Urothelium cell line (cell line): ENCODE data around the gene RNF111.
"Not testable (repeated sequence)": the region's sequence is repeated elsewhere in the genome, so short reads cannot be mapped to it uniquely, and the experiment has no call there.

Experiments used
- DNase-seq: peaks from one replicate; pipeline ENCODE4 v3.0.0; 2011; ENCODE audit warnings: low spot score, mixed read lengths
- FAIRE-seq: peaks from 2 replicates; lab custom pipeline; 2011; peaks lifted over from hg19 to GRCh38; lab: Jason Lieb, UNC

RNF111 gene

GRCh38 chr15:58999694-59000093 is 12.2 kb downstream of the RNF111 start:
- FAIRE-seq, result no peak
- no peak for DNase-seq

- FAIRE-seq, DNase-seq: not testable (repeated sequence)
Observed at GRCh38 chr15:59000251-59000650, 12.8 kb downstream of the RNF111 start.

DNA sequence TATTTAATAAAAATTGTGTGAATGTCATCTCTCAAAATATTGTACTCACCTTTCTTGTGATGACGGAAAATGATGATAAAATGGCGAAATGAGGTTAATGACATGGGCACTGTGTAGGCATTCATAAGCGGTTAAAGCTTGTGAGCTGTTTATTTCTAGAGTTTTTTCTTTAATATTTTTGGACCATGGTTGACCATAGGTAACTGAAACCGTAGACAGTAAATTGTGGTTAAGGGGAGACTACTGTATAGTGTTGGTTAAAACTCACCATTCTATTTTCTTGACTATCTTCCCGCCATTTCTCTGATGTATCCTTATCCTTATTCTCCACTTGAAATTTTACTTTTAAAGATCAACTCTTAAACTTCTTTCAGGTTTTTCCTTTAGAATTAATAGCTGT is 14.5 kb downstream of the RNF111 start:
- DNase-seq, result no peak
- FAIRE-seq, result no peak

DNA sequence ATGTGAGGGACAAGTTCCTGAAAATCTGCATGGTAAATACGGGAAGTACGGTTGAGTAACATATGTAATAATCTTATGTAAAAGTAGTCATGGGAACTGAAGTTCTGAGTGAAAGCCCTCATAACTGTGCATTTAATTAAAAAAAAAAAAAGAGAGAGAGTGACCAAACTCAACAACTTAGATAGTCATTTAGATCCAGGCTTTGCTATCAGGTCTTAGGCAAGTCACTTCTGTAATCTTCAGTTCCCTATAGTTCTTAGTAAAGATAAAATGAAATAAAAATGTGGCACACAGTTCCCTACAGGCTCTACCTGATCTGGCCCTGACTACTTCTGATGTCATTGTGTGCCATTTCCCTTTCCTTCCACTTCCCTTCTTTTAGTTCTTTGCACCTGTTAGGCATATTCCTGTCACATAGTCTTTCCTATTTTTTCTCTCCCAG is 15.0 kb downstream of the RNF111 start:
- no peak for FAIRE-seq
- no peak for DNase-seq

DNA sequence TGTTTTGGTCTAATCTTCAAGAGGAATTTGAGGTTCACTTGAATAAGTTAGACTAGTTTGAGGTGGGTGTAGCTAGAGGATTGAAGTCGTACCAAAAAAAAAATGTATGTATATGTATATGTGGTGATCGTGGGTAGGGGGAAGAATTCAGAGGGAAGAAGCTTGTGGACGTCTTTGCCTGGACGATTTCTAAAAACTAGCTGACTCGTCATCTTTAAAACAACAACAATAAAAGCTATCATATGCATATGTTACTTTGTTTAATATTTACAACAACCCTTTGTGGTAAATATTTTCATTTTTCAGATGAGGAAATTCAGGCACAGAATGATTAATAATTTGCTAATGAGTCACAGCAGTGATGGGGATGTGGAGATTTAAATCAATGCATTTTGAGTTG is 18.1 kb downstream of the RNF111 start:
- DNase-seq (no peak), FAIRE-seq (no peak)

DNA sequence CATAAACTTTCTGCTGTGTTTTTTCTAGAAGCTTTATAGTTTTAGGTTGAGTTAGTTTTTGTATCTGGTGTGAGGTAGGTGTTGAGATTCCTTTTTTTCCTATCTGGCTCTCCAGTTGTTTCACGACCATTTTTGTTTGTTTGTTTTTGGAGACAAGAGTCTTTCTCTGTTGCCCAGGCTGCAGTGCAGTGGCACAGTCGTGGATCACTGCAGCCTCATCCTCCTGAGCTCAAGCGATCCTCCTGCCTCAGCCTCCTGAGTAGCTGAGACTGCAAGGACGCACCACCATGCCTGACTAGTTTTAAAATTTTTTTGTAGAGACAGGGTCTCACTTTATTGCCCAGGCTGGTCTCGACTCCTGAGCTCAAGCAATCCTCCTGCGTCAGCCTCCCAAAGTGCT is 20.6 kb downstream of the RNF111 start:
- DNase-seq (no peak), FAIRE-seq (no peak)

- DNase-seq (no peak), FAIRE-seq (no peak)
Observed at GRCh38 chr15:59011262-59011952, 23.9 kb downstream of the RNF111 start.

DNA sequence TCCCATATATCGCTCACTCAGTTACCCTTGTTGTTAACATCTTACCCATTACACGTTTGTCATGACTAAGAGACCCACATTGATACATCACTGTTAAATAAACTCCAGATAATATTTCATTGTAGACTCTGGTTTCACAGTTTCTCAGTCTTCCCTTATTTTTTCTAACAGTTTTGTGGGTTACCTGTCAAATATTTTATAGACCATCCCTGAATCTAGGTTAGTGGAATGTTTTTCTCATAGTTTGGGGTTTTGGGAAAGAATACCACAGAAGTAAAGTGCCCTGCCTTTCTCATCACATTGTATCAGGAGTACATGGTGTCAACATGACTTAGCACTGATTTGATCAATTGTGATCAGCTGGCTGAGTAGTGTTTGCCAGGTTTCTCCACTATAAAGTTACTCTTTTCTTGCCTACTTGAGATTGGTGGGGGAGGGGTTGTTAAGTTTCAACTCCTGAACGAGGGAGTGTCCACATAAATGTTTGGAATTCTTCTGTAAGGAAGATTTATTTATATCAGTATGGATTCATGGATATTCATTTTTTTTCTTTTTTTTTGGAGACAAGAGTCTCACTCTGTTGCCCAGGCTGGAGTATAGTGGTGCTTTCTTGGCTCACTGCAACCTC is 25.9 kb downstream of the RNF111 start:
- no peak for FAIRE-seq
- no peak for DNase-seq

DNA sequence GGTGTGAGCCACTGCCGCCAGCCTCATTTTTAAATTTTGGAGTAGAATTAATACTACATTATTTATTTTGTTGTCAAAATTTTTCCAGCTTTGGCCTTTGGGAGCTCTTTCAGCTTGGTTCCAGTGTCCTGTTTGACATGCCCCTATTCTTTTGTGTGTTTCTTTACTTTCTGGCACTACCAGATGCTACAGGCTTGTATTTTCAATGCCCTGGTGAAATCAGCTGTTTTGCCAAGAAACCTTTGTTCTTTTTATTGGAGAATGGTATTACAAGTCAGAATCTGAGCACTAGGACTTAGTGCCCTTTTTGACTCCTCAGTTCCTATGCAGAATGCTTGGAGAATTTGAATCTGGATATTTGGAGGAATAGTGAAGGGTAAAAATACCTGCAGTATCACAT is 26.6 kb downstream of the RNF111 start:
- FAIRE-seq, result no peak
- DNase-seq, result no peak

GRCh38 chr15:59017449-59017848 is 30.0 kb downstream of the RNF111 start:
- FAIRE-seq, result no peak
- DNase-seq, result no peak

DNA sequence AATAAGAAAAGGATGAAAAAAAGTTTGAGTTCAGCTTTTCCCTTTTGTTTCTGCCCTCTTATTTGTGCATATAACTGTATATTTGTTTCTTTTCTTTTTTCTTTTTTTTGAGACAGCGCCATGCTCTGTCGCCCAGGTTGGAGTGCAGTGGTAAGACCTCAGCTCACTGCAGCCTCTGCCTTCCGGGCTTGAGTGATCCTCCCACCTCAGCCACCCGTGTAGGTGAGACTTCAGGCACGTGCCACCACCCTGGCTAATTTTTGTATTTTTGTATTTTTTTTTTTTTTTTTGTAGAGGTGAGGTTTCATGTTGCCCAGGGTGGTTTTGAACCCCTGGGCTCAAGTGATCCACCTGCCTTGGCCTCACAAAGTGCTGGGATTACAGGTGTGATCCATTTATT is 31.4 kb downstream of the RNF111 start:
- FAIRE-seq, result no peak
- DNase-seq, result no peak

DNA sequence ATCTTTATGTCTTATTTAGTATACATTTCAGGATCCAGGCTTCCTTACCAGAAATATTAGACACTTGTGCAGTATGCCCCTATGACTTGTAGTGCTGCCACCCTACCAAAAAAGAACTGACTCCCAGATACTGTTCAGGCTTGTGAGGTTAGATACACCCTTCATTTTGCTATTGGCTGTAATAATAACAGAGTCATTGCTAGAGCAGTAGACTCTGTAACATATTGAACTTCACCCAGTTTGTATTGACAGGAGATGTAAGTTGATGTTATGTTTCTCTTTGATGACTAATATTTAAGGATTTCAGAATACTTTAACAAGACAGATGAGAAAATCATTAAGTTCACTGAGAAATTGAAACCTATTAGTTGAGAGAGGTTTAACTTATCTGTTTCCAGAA is 32.9 kb downstream of the RNF111 start:
- no peak for FAIRE-seq
- no peak for DNase-seq

DNA sequence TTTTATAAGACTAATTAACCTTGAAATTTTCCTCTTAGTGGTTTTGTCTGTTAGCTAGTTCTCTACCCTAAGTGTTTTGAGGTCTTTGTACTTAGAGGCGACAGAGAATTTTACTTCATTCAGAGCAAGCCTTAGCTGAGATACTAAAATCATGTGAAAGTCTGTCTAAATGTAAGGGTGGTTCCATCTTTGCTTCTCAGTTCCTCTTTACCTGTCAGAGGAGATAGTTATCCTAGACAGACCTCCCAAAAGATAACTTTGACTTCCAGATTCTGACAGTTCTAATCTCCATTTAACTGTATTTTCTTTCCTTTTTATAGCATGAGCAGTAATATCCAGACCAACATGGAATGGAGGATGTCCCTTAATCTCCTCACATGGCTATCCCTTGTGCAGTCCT is 34.7 kb downstream of the RNF111 start:
- DNase-seq (no peak), FAIRE-seq (no peak)

- DNase-seq (no peak), FAIRE-seq (no peak)
Observed at GRCh38 chr15:59026207-59026606, 38.7 kb downstream of the RNF111 start.

DNA sequence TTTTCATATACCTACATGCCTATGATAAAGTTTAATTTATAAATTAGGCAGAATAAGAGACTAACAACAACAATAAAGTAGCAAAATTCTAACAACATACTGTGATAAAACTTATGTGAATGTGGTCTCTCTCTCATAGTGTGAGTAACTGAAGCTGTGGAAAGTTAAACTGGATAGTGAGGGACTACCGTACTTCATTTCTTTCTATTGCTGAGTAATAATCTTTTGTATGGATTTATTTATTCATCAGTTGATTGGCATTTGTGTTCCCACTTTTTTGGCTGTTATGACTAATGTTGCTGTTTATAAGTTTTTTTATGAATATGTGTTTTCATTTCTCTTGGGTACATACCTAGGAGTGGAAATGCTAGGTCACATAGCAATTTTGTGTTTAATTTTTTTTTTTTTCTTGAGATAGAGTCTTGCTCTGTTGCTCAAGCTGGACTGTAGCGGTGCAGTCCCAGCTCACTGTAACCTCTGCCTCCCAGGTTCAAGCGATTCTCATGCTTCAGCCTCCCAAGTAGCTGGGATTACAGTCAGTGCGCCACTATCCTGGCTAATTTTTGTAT is 41.0 kb downstream of the RNF111 start:
- FAIRE-seq (no peak), DNase-seq (no peak)

DNA sequence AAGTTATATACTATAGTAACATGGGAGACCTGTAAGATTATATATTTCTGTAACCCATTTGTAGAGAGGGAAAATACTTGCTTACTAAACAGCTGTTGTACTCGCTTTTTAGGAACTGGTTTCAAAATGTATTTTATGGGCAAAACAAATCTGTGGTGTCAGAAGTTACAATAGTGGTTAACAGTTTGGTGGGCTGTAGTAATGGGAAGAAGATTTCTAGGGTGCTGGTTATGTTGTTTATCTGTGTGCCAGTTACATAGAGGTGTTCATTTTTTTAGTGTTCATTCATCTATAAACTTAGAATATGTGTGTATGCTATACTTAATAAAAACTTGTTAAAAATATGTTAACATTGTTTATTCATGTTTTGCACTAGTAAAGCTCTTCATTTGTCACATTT is 42.1 kb downstream of the RNF111 start:
- no peak for FAIRE-seq
- no peak for DNase-seq

- FAIRE-seq (no peak), DNase-seq (no peak)
Observed at GRCh38 chr15:59035201-59035600, 47.7 kb downstream of the RNF111 start.

GRCh38 chr15:59039225-59039624 is 51.8 kb downstream of the RNF111 start:
- FAIRE-seq (no peak), DNase-seq (no peak)

- DNase-seq (no peak), FAIRE-seq (no peak)
Observed at GRCh38 chr15:59042041-59042440, 54.6 kb downstream of the RNF111 start.

- DNase-seq (no peak), FAIRE-seq (no peak)
Observed at GRCh38 chr15:59048897-59049296, 61.4 kb downstream of the RNF111 start.

GRCh38 chr15:59051873-59052861 is 64.7 kb downstream of the RNF111 start:
- no peak for DNase-seq
- no peak for FAIRE-seq
